ENCODE results near the gene RBX1.

The RBX1 gene

DNA sequence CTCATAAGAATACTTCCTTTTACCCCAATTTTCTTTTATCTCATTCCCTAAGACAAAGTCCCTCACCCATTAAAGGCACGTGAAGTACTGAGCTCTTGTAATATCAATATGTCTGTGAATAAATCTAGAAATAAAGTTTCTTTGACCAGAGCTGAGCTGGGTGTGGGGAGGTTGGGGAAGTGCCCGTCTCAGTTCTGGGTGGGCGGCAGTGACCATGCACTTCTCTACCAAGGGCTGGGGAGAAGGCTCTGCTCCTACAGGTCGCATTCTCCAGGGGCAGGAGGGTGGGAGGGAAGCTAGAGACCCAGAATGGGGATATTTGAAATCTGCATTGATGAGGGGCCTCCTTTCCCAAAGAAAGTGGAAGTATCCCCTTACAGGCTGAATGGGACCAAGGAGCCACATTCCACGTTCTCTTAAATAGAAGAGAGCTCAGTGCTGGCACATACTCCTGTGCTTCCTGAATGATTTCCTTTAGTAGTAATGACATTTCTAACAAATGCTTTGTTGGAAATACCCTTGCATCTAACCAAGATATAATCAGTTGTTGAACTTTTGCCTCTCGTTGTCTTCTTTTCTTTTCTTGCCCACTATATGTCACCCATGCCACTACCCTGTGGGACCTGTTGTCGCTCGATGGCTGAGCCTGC, 16.1 kb downstream of the RBX1 start:
- H3K4me3 ChIP-seq (ENCODE audit: low read length in 2 of 2): no peak overlapping the region
- H3K27me3 ChIP-seq (ENCODE audit: control insufficient read depth in 1 of 2, insufficient read depth in 2 of 2, low read length in 2 of 2): no peaks in the 10 kb centered on the region
- peaks cover 30 to 49% of the 10 kb centered on the region in 2 donors for H3K36me3 ChIP-seq (ENCODE audit: control insufficient read depth in 2 of 2, insufficient read depth in 2 of 2, low read length in 2 of 2)
- no peaks in the 10 kb centered on the region for H3K9me3 ChIP-seq (ENCODE audit: control insufficient read depth in 2 of 2, low read length in 2 of 2)
- H3K9ac ChIP-seq (ENCODE audit: low read length in 2 of 2): no peak overlapping the region
- no peak overlapping the region for H3K27ac ChIP-seq (ENCODE audit: low read length)
- no peaks in the 10 kb centered on the region for H3K4me1 ChIP-seq (ENCODE audit: control insufficient read depth, insufficient read depth, low read length)

DNA sequence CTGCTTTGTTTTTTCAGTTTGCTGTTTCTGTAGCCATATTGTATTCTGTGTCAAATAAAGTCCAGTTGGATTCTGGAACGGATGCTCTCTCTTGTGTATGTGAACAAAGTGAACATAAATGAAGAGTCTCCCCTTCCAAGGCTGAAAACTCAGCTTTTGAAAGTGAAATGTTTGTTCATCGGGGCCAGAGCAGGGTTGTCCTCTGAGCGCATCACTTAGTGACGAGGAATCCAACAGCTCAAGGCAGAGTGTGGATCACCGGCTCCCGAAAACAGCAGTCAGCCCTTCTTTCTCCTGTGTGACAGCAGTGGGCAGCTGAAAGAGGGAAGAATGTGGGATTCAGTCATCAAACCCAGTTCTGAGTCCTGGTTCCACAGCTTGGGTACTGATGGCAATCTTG, 21.4 kb downstream of the RBX1 start:
- Histone ChIP-seq H3K36me3 (ENCODE audit: control insufficient read depth in 2 of 2, insufficient read depth in 2 of 2, low read length in 2 of 2) (peaks cover 22 to 23% of the 10 kb centered on the region in 2 donors), H3K27me3 (ENCODE audit: control insufficient read depth in 1 of 2, insufficient read depth in 2 of 2, low read length in 2 of 2) (no peaks in the 10 kb centered on the region), H3K4me3 (ENCODE audit: low read length in 2 of 2) (no peak overlapping the region)

DNA sequence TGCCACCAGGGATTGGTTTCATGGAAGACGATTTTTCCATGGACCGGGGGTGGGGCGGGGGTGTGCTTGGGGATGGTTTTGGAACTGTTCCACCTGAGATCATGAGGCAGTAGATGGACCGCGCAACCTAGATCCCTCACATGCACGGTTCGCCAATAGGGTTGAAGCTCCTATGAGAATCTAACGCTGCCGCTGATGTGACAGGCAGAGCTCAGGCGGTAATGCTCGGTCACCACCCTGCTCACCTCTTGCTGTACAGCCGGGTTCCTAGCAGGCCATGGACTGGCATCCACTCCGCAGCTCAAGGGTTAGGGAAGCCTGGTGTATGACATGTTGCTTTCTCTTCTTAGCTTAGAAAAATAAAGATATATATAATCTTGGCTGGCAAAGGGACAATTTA, 22.0 kb downstream of the RBX1 start:
- Histone ChIP-seq H3K4me1 (ENCODE audit: control insufficient read depth, insufficient read depth, low read length) (no peaks in the 10 kb centered on the region), H3K36me3 (ENCODE audit: control insufficient read depth in 2 of 2, insufficient read depth in 2 of 2, low read length in 2 of 2) (peaks cover 20 to 21% of the 10 kb centered on the region in 2 donors), H3K9ac (ENCODE audit: low read length in 2 of 2) (no peak overlapping the region), H3K9me3 (ENCODE audit: control insufficient read depth in 2 of 2, low read length in 2 of 2) (no peaks in the 10 kb centered on the region), H3K27ac (ENCODE audit: low read length) (no peak overlapping the region), H3K27me3 (ENCODE audit: control insufficient read depth in 1 of 2, insufficient read depth in 2 of 2, low read length in 2 of 2) (no peaks in the 10 kb centered on the region), H3K4me3 (ENCODE audit: low read length in 2 of 2) (no peak overlapping the region)

More for the DNA sequence above, 21.4 kb downstream of the RBX1 start:
- Histone ChIP-seq H3K9ac (ENCODE audit: low read length in 2 of 2) (no peak overlapping the region), H3K4me1 (ENCODE audit: control insufficient read depth, insufficient read depth, low read length) (no peaks in the 10 kb centered on the region), H3K27ac (ENCODE audit: low read length) (no peak overlapping the region), H3K9me3 (ENCODE audit: control insufficient read depth in 2 of 2, low read length in 2 of 2) (no peaks in the 10 kb centered on the region)

DNA sequence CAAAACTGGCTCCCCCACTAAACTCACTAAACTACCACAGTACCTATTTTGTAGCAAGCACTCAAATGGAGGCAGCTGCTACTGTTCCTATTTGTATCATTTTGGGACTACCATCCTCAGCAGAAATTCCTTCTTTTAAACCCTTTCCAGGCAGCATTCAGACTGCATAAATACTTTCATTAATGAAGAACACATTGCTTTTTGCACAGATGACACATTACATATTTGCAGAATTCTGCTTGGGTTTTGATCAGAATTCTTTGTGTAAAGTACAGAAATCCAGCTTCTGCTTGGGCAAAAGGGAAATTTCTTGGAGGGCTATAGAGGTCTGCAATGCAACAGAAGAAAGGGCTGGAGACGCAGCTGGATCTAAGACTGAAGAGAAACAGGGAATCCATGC, 24.2 kb downstream of the RBX1 start:
- Histone ChIP-seq H3K27ac (ENCODE audit: low read length) (no peak overlapping the region), H3K9ac (ENCODE audit: low read length in 2 of 2) (no peak overlapping the region), H3K27me3 (ENCODE audit: control insufficient read depth in 1 of 2, insufficient read depth in 2 of 2, low read length in 2 of 2) (no peaks in the 10 kb centered on the region), H3K9me3 (ENCODE audit: control insufficient read depth in 2 of 2, low read length in 2 of 2) (no peaks in the 10 kb centered on the region), H3K4me3 (ENCODE audit: low read length in 2 of 2) (no peak overlapping the region), H3K36me3 (ENCODE audit: control insufficient read depth in 2 of 2, insufficient read depth in 2 of 2, low read length in 2 of 2) (peaks cover 8 to 15% of the 10 kb centered on the region in 2 donors), H3K4me1 (ENCODE audit: control insufficient read depth, insufficient read depth, low read length) (no peaks in the 10 kb centered on the region)

DNA sequence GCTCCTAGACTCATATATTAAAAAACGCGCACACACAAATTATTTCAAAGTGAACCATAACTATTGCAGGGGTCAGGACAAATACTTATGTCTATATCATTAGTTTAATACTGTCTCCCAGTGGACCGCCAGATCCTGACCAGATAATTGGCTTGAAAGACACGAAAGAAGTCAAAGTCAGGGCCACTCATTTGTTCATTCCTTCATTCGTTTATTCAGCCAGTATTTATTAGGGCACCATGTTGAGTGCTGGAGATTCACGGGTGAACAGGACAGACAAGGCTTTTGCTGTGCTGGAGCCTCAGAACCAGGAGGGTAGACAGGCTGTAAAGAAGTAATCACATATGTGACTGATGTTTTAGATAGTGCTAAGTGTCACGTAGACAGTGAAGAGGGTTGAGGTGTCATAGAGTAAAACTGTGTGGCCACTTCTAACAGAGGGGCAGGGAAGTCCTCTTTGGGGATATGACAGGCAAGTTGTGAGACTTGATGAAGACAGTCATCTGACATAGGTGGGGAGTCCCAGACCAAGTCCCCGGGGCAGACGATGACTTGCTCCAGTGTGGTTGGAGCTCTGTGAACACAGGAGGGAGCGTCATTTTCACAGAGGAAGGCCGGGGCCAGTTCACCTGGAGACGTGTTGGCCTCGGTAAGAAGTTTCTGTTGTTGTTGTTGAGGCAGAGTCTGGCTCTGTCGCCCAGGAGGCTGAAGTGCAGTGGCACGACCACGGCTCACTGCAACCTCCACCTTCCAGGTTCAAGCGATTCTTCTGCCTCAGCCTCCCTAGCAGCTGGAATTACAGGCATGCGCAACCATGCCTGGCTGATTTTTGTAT, 25.9 kb downstream of the RBX1 start:
- no peaks in the 10 kb centered on the region for H3K27me3 ChIP-seq (ENCODE audit: control insufficient read depth in 1 of 2, insufficient read depth in 2 of 2, low read length in 2 of 2)
- no peaks in the 10 kb centered on the region for H3K4me1 ChIP-seq (ENCODE audit: control insufficient read depth, insufficient read depth, low read length)
- no peaks in the 10 kb centered on the region for H3K9me3 ChIP-seq (ENCODE audit: control insufficient read depth in 2 of 2, low read length in 2 of 2)
- no peak overlapping the region for H3K4me3 ChIP-seq (ENCODE audit: low read length in 2 of 2)
- no peak overlapping the region for H3K9ac ChIP-seq (ENCODE audit: low read length in 2 of 2)
- H3K36me3 ChIP-seq (ENCODE audit: control insufficient read depth in 2 of 2, insufficient read depth in 2 of 2, low read length in 2 of 2): peaks cover 5 to 7% of the 10 kb centered on the region in 2 donors
- no peak overlapping the region for H3K27ac ChIP-seq (ENCODE audit: low read length)

DNA sequence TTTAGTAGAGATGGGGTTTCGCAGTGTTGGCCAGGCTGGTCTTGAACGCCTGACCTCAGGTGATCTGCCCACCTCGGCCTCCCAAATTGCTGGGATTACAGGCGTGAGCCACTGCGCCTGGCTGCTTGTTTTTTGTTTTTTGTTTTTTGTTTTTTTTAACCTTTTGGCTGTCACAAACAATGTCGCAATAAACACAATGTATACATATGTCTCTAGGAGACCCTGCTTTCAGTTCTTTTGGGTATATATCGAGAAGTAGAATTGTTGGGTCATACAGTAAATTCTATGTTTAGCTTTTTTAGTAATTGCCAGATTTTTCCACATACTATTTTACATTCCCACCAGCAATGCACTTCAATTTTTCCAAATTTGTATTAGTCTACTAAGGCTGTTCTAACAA, 28.0 kb downstream of the RBX1 start:
- no peak overlapping the region for H3K27ac ChIP-seq (ENCODE audit: low read length)
- H3K9ac ChIP-seq (ENCODE audit: low read length in 2 of 2): no peak overlapping the region
- no peak overlapping the region for H3K4me3 ChIP-seq (ENCODE audit: low read length in 2 of 2)
- peaks cover 7% of the 10 kb centered on the region for H3K4me1 ChIP-seq (ENCODE audit: control insufficient read depth, insufficient read depth, low read length)
- H3K36me3 ChIP-seq (ENCODE audit: control insufficient read depth in 2 of 2, insufficient read depth in 2 of 2, low read length in 2 of 2): no peaks in the 10 kb centered on the region
- no peaks in the 10 kb centered on the region for H3K27me3 ChIP-seq (ENCODE audit: control insufficient read depth in 1 of 2, insufficient read depth in 2 of 2, low read length in 2 of 2)
- no peaks in the 10 kb centered on the region for H3K9me3 ChIP-seq (ENCODE audit: control insufficient read depth in 2 of 2, low read length in 2 of 2)

DNA sequence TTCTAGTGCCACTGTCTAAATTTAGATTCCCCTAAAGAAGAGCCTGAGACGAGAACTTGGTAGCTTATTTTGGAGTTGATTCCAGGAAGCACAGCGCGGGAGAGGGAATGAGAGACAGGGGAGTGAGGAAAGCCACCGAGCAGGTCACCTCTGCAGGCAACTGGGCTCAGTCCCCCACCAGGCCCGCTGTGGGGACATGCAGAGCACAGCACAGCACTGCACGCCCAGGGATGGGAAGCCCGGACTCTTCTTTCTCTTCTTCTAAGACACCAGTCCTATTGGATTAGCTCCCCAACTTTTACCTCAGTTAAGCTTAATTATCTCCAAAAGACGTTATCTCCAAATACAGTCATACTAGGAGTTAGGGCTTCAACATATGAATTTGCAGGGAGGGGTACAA, 28.7 kb downstream of the RBX1 start:
- Histone ChIP-seq H3K27me3 (ENCODE audit: control insufficient read depth in 1 of 2, insufficient read depth in 2 of 2, low read length in 2 of 2) (no peaks in the 10 kb centered on the region), H3K9me3 (ENCODE audit: control insufficient read depth in 2 of 2, low read length in 2 of 2) (no peaks in the 10 kb centered on the region), H3K9ac (ENCODE audit: low read length in 2 of 2) (no peak overlapping the region), H3K4me1 (ENCODE audit: control insufficient read depth, insufficient read depth, low read length) (peaks cover 7% of the 10 kb centered on the region), H3K27ac (ENCODE audit: low read length) (no peak overlapping the region), H3K36me3 (ENCODE audit: control insufficient read depth in 2 of 2, insufficient read depth in 2 of 2, low read length in 2 of 2) (no peaks in the 10 kb centered on the region), H3K4me3 (ENCODE audit: low read length in 2 of 2) (no peak overlapping the region)

DNA sequence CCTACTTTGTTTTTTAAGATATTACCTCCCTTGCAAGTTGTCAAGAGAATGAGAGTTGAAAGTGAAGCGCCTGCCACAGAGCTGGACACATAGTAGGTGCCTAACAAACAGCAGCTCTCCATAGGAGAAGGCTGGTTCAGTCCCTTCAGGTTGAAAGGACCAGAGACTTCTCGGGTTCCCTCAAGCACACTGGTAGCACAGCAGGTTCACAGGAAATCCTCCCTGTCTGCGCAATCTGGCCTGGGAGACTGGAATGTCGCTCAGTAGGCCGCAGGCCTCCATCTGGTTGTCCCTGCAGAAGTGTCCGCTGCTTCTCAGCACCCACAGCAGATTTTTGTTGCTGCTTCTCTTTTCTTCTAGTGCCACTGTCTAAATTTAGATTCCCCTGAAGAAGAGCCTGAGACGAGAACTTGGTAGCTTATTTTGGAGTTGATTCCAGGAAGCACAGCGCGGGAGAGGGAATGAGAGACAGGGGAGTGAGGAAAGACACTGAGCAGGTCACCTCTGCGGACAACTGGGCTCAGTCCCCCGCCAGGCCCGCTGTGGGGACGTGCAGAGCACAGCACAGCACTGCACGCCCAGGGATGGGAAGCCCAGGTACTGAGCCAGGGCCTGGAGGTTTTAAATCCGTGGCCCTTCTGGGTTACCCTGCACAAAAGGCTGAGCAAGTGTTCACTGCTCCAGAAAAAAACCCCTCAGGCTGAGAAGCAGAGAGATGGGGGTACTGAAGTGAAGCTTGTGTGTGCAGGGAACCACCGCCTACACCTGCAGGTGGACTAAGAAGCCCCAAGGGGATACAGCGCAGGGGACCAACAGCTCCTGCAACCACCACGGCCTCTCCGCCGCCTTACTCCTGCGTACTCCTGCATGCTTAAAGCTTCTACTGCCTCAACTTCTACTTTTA, 31.6 kb downstream of the RBX1 start:
- peaks cover 7% of the 10 kb centered on the region for H3K4me1 ChIP-seq (ENCODE audit: control insufficient read depth, insufficient read depth, low read length)
- H3K9me3 ChIP-seq (ENCODE audit: control insufficient read depth in 2 of 2, low read length in 2 of 2): no peaks in the 10 kb centered on the region
- H3K4me3 ChIP-seq (ENCODE audit: low read length in 2 of 2): no peak overlapping the region
- no peaks in the 10 kb centered on the region for H3K36me3 ChIP-seq (ENCODE audit: control insufficient read depth in 2 of 2, insufficient read depth in 2 of 2, low read length in 2 of 2)
- H3K9ac ChIP-seq (ENCODE audit: low read length in 2 of 2): peak overlapping the region in 1 of 2 donors; percentile 21
- H3K27me3 ChIP-seq (ENCODE audit: control insufficient read depth in 1 of 2, insufficient read depth in 2 of 2, low read length in 2 of 2): no peaks in the 10 kb centered on the region
- H3K27ac ChIP-seq (ENCODE audit: low read length): peak overlapping the region; percentile 53

DNA sequence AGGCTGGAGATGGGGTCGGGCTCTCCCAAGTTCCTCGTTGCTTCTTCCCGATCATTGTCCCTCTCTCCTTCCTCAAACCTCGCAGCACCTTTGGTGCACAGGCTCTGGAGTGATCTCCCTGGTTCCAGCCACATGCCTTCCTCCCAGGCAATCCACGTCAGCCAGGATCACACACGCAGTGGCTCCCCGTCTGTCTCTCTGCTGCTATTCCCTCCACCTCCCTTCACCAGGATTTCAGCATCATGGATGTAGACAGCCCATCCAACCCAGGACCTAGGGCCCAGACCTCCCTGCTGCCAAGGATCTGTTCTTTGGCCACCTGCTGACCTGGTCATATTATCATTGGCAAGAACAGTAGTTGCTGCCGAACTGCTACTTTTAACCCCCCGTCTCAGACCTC, 40.1 kb downstream of the RBX1 start:
- no peaks in the 10 kb centered on the region for H3K36me3 ChIP-seq (ENCODE audit: control insufficient read depth in 2 of 2, insufficient read depth in 2 of 2, low read length in 2 of 2)
- H3K9me3 ChIP-seq (ENCODE audit: control insufficient read depth in 2 of 2, low read length in 2 of 2): no peaks in the 10 kb centered on the region
- H3K27ac ChIP-seq (ENCODE audit: low read length): no peak overlapping the region
- no peaks in the 10 kb centered on the region for H3K4me1 ChIP-seq (ENCODE audit: control insufficient read depth, insufficient read depth, low read length)
- peaks cover 5 to 13% of the 10 kb centered on the region in 2 donors for H3K27me3 ChIP-seq (ENCODE audit: control insufficient read depth in 1 of 2, insufficient read depth in 2 of 2, low read length in 2 of 2)
- no peak overlapping the region for H3K9ac ChIP-seq (ENCODE audit: low read length in 2 of 2)
- H3K4me3 ChIP-seq (ENCODE audit: low read length in 2 of 2): no peak overlapping the region

DNA sequence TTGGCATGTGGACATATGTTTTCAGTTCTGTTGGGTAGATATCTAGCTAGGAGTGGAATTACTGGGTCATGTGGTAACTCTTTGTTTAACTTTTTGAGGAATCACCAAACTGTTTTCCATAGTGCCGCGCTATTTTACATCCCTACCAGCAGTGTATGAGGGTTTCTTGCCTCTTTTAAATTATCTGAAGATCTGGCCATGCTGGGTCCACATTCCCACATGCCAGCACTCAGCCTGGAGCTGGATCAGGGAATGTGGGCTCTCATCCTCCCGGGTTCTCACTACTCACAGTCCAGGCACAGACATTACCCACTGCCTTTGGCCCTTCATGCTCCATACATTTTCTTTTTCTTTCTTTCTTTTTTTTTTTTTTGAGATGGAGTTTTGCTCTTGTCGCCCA, 44.6 kb downstream of the RBX1 start:
- Histone ChIP-seq H3K4me1 (ENCODE audit: control insufficient read depth, insufficient read depth, low read length) (no peaks in the 10 kb centered on the region), H3K4me3 (ENCODE audit: low read length in 2 of 2) (no peak overlapping the region), H3K36me3 (ENCODE audit: control insufficient read depth in 2 of 2, insufficient read depth in 2 of 2, low read length in 2 of 2) (no peaks in the 10 kb centered on the region), H3K27me3 (ENCODE audit: control insufficient read depth in 1 of 2, insufficient read depth in 2 of 2, low read length in 2 of 2) (peaks cover 5 to 9% of the 10 kb centered on the region in 2 donors), H3K27ac (ENCODE audit: low read length) (no peak overlapping the region), H3K9me3 (ENCODE audit: control insufficient read depth in 2 of 2, low read length in 2 of 2) (no peaks in the 10 kb centered on the region), H3K9ac (ENCODE audit: low read length in 2 of 2) (no peak overlapping the region)
